Measurements from ENCODE around the gene LCTL.

GRCh38 chr15:66524838-66525237 lies 41.0 kb downstream of the LCTL start:
- TF ChIP-seq CTCF (IDR thresholded peaks at IDR 0.05) (no peak), EZH2 (IDR thresholded peaks at IDR 0.05; ENCODE audit: borderline replicate concordance, insufficient read depth, low read depth, low read length, poor library complexity, severe bottlenecking) (no peak)

All from B cell (primary cell).